NCI-H2227 treated with DMSO at 0.1 percent for 48 hours (cell line): ENCODE measurements around the gene SLC9A3.

Source experiments
- DNase-seq: peaks from one replicate; lab custom pipeline; 2025; lab: John Stamatoyannopoulos, UW

Gene SLC9A3

GRCh38 chr5:505951-506525 lies 18.2 kb downstream of the SLC9A3 start:
- DNase-seq: no peak

GRCh38 chr5:504326-505154 lies 19.7 kb downstream of the SLC9A3 start:
- no peak for DNase-seq

GRCh38 chr5:502325-503079 lies 21.7 kb downstream of the SLC9A3 start:
- no peak for DNase-seq

- no peak for DNase-seq
Observed at GRCh38 chr5:501831-502184, 22.4 kb downstream of the SLC9A3 start.

GRCh38 chr5:501105-501830 lies 23.0 kb downstream of the SLC9A3 start:
- DNase-seq: no peak

- no peak for DNase-seq
Observed at GRCh38 chr5:500491-500890, 23.8 kb downstream of the SLC9A3 start.

GRCh38 chr5:499233-500209 lies 24.7 kb downstream of the SLC9A3 start:
- DNase-seq: no peak

- DNase-seq: no peak
Observed at GRCh38 chr5:497871-498509, 26.3 kb downstream of the SLC9A3 start.

GRCh38 chr5:497090-497700 lies 27.1 kb downstream of the SLC9A3 start:
- DNase-seq: no peak

- DNase-seq: no peak
Observed at GRCh38 chr5:496028-496427, 28.2 kb downstream of the SLC9A3 start.

GRCh38 chr5:494667-495255 lies 29.5 kb downstream of the SLC9A3 start:
- no peak for DNase-seq

GRCh38 chr5:493758-494157 lies 30.5 kb downstream of the SLC9A3 start:
- no peak for DNase-seq

- DNase-seq: peak; percentile 56
Observed at GRCh38 chr5:493119-493701, 31.0 kb downstream of the SLC9A3 start.

GRCh38 chr5:492314-492893 lies 31.8 kb downstream of the SLC9A3 start:
- no peak for DNase-seq

GRCh38 chr5:491856-492155 lies 32.4 kb downstream of the SLC9A3 start:
- no peak for DNase-seq

- DNase-seq: no peak
Observed at GRCh38 chr5:491119-491855, 33.0 kb downstream of the SLC9A3 start.

- no peak for DNase-seq
Observed at GRCh38 chr5:490116-491106, 33.8 kb downstream of the SLC9A3 start.
